Karpas-422 (cell line): ENCODE measurements around the gene CRY2. TPM values are rescaled to one million over a fixed set of nuclear protein-coding genes. Genes with fewer than 3 reads are reported as not detected.
A peak's percentile ranks its signal among the peaks of the same experiment; 100 is the strongest.

Source experiments
- DNase-seq: peaks from one replicate; pipeline ENCODE4 v3.0.0-alpha.2; 2015
- H2AFZ ChIP-seq: fragments of 200-600 bp; sonication (generic); 2 replicates; pipeline ENCODE4 v1.6.1; 2014; ENCODE audit warnings: antibody characterized with exemption, low read length, mixed read lengths
- H3K27ac ChIP-seq: fragments of 200-600 bp; sonication (generic); 2 replicates; pipeline ENCODE4 v1.5.1; 2014; ENCODE audit warnings: mild to moderate bottlenecking, low read length, moderate library complexity
- H3K27me3 ChIP-seq: fragments of 200-600 bp; sonication (generic); 2 replicates; pipeline ENCODE4 v1.6.1; 2014; ENCODE audit warnings: low read length, mixed read lengths
- H3K36me3 ChIP-seq: fragments of 200-600 bp; sonication (generic); 2 replicates; pipeline ENCODE4 v1.6.1; 2014; ENCODE audit warnings: low read length, mixed read lengths; ENCODE audit not compliant: insufficient read depth
- H3K4me1 ChIP-seq: fragments of 200-600 bp; sonication (generic); 2 replicates; pipeline ENCODE4 v1.6.1; 2014; ENCODE audit warnings: mild to moderate bottlenecking, low read length, mixed read lengths
- H3K4me2 ChIP-seq: fragments of 200-600 bp; sonication (generic); 2 replicates; pipeline ENCODE4 v1.6.1; 2014; ENCODE audit warnings: low read length, low read depth, mild to moderate bottlenecking; ENCODE audit not compliant: poor library complexity, severe bottlenecking
- H3K4me3 ChIP-seq: fragments of 200-600 bp; sonication (generic); 2 replicates; pipeline ENCODE4 v1.5.1; 2014; ENCODE audit warnings: mild to moderate bottlenecking, antibody characterized with exemption, low read length, mixed read lengths
- H3K79me2 ChIP-seq: fragments of 200-600 bp; sonication (generic); 2 replicates; pipeline ENCODE4 v1.6.1; 2014; ENCODE audit warnings: mild to moderate bottlenecking, low read length, mixed read lengths
- H3K9ac ChIP-seq: fragments of 200-600 bp; sonication (generic); 2 replicates; pipeline ENCODE4 v1.6.0; 2014; ENCODE audit warnings: low read length
- H3K9me2 ChIP-seq: fragments of 200-600 bp; sonication (generic), shearing (Covaris generic); replicated peaks from 2 replicates; pipeline ENCODE4 v1.6.0; 2014; ENCODE audit warnings: mild to moderate bottlenecking, low read length, moderate library complexity; ENCODE audit not compliant: insufficient read depth
- H3K9me3 ChIP-seq: fragments of 300-700, 200-600 bp; sonication (generic); 2 replicates; pipeline ENCODE4 v1.6.1; 2014; ENCODE audit warnings: low read length, mixed read lengths
- H4K20me1 ChIP-seq: fragments of 200-600 bp; sonication (generic); 2 replicates; pipeline ENCODE4 v1.6.1; 2014; ENCODE audit warnings: mild to moderate bottlenecking, antibody characterized with exemption, low read length, low read depth; ENCODE audit not compliant: insufficient read depth
- total RNA-seq: library from RNA; depleted of rRNA; stranded (reverse); fragments of >200 nt; shearing (Covaris generic); gene quantifications from 2 replicates; pipeline ENCODE4 v1.2.3, GENCODE V29; 2014; ENCODE audit warnings: low replicate concordance

The CRY2 gene
- total RNA-seq, 1 experiment from 2014 or later = 12.5 TPM

DNA sequence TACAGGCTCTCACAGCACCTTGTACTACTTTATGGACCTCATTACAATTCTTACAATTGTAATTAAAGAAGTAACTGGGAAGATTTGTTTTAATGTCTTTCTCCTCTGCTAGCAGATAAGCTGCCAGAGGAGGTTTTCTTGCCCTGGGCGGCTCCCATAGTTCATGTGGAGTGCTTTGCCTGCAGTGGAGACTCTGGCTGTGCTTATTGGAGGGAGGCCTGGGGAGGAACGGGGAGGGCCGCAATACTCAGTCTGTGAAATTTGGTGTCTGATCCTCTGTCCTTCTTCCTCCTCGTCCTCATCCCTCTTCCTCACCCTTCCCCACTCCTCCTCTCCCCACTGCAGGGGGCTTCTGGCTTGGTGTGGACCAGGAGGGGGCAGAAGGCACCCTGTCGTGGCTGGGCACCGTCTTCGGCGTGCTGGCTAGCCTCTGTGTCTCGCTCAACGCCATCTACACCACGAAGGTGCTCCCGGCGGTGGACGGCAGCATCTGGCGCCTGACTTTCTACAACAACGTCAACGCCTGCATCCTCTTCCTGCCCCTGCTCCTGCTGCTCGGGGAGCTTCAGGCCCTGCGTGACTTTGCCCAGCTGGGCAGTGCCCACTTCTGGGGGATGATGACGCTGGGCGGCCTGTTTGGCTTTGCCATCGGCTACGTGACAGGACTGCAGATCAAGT is 36.7 kb upstream of the CRY2 start:
- no peak overlapping the region for H2AFZ ChIP-seq
- no peak overlapping the region for H3K27ac ChIP-seq
- no peaks in the 10 kb centered on the region for H4K20me1 ChIP-seq
- no peaks in the 10 kb centered on the region for H3K36me3 ChIP-seq
- no peak overlapping the region for H3K9ac ChIP-seq
- no peak overlapping the region for H3K4me3 ChIP-seq
- H3K27me3 ChIP-seq = no peaks in the 10 kb centered on the region
- H3K79me2 ChIP-seq = peaks cover 23% of the 10 kb centered on the region
- H3K4me2 ChIP-seq = no peak overlapping the region
- H3K9me3 ChIP-seq = no peaks in the 10 kb centered on the region
- peaks cover 24% of the 10 kb centered on the region for H3K4me1 ChIP-seq
- H3K9me2 ChIP-seq = no peaks in the 10 kb centered on the region
- DNase-seq = no peak

DNA sequence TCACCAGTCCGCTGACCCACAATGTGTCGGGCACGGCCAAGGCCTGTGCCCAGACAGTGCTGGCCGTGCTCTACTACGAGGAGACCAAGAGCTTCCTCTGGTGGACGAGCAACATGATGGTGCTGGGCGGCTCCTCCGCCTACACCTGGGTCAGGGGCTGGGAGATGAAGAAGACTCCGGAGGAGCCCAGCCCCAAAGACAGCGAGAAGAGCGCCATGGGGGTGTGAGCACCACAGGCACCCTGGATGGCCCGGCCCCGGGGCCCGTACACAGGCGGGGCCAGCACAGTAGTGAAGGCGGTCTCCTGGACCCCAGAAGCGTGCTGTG is 36.2 kb upstream of the CRY2 start:
- Histone ChIP-seq H3K27me3 (no peaks in the 10 kb centered on the region), H3K36me3 (no peaks in the 10 kb centered on the region), H3K9ac (no peak overlapping the region), H3K4me3 (no peak overlapping the region), H3K9me2 (no peaks in the 10 kb centered on the region), H4K20me1 (no peaks in the 10 kb centered on the region), H3K4me2 (no peak overlapping the region), H3K79me2 (peaks cover 18% of the 10 kb centered on the region), H3K4me1 (peaks cover 19% of the 10 kb centered on the region), H3K27ac (no peak overlapping the region), H3K9me3 (no peaks in the 10 kb centered on the region), H2AFZ (no peak overlapping the region)
- DNase-seq = no peak

DNA sequence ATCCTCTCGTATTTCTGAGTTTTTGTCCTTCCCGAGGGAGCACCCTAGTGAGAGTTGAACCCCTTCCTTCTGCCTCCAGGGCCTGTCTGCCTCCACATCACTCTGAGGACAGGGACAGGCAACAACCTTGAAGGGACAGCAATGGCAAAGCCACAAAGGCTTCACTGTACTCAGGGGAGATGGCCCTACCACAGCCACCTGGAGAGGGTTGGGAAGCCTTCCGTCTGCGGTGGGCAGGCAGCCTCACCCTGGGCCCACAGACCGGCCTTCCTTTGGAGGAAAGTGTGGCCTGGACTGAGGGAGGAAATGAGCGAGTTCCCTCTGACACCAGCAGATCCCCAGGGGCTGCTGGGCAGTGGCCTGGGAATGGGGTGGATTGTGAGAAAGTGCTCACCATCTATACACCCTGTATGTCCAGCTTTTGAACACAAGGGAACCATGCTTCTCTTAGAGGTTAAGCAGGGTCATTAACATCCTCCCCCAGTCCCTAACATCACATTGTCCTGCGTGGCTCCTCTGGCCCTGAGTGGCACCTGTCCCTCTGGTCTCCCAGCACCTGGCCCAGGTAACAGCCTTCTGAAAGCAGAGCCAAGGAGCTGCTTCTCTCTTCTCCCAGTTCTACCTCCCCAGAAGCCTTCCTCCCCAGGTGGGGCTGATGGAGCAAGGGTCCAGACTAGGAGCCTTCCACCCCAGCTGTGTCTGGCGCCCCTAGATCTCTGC is 35.5 kb upstream of the CRY2 start:
- Histone ChIP-seq H2AFZ (no peak overlapping the region), H3K4me1 (peaks cover 16% of the 10 kb centered on the region), H4K20me1 (no peaks in the 10 kb centered on the region), H3K36me3 (no peaks in the 10 kb centered on the region), H3K9ac (no peak overlapping the region), H3K9me3 (no peaks in the 10 kb centered on the region), H3K9me2 (no peaks in the 10 kb centered on the region), H3K27ac (no peak overlapping the region), H3K27me3 (no peaks in the 10 kb centered on the region), H3K79me2 (peaks cover 11% of the 10 kb centered on the region), H3K4me3 (no peak overlapping the region), H3K4me2 (no peak overlapping the region)
- DNase-seq = no peak

- Histone ChIP-seq H3K9me3 (no peaks in the 10 kb centered on the region), H3K4me3 (no peak overlapping the region), H4K20me1 (no peaks in the 10 kb centered on the region), H3K9ac (no peak overlapping the region), H3K27ac (no peak overlapping the region), H2AFZ (no peak overlapping the region), H3K27me3 (no peaks in the 10 kb centered on the region), H3K4me2 (no peak overlapping the region), H3K79me2 (peaks cover under 1% of the 10 kb centered on the region), H3K4me1 (peaks cover 15% of the 10 kb centered on the region), H3K9me2 (no peaks in the 10 kb centered on the region), H3K36me3 (no peaks in the 10 kb centered on the region)
- no peak for DNase-seq
These were observed 34.4 kb upstream of the CRY2 start for GRCh38 chr11:45812581-45813548.

DNA sequence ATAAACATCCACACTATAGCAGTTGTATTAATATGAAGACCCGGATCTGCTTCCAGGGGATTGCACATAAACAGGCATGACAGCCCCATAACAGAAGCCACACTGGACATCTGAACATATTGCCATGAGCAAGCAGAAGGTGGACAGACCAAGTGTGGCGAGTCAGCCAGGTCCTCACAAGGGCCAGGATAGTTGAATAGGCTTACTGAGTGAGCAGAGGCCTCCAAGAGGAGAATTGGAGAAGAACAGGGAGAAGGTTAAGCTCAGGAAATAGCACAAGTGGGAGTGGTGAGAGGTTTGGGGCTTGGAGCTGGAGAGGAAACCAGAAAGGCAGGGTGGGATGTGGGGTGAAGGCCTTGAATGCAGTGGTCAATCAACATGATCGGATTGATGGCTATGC is 31.5 kb upstream of the CRY2 start:
- Histone ChIP-seq H3K9me3 (no peaks in the 10 kb centered on the region), H3K27me3 (no peaks in the 10 kb centered on the region), H3K4me3 (no peak overlapping the region), H4K20me1 (no peaks in the 10 kb centered on the region), H3K4me1 (peaks cover 28% of the 10 kb centered on the region), H3K79me2 (no peaks in the 10 kb centered on the region), H3K9ac (no peak overlapping the region), H3K4me2 (no peak overlapping the region), H3K27ac (no peak overlapping the region), H2AFZ (no peak overlapping the region), H3K9me2 (no peaks in the 10 kb centered on the region), H3K36me3 (no peaks in the 10 kb centered on the region)
- no peak for DNase-seq

GRCh38 chr11:45816614-45817013 is 30.7 kb upstream of the CRY2 start:
- Histone ChIP-seq H3K36me3 (no peaks in the 10 kb centered on the region), H3K4me1 (peaks cover 28% of the 10 kb centered on the region), H3K9me2 (no peaks in the 10 kb centered on the region), H4K20me1 (no peaks in the 10 kb centered on the region), H3K9me3 (no peaks in the 10 kb centered on the region), H3K9ac (no peak overlapping the region), H3K27ac (no peak overlapping the region), H3K4me3 (no peak overlapping the region), H3K4me2 (no peak overlapping the region), H2AFZ (no peak overlapping the region), H3K27me3 (no peaks in the 10 kb centered on the region), H3K79me2 (no peaks in the 10 kb centered on the region)
- no peak for DNase-seq

- no peaks in the 10 kb centered on the region for H3K79me2 ChIP-seq
- no peak overlapping the region for H3K9ac ChIP-seq
- H4K20me1 ChIP-seq = no peaks in the 10 kb centered on the region
- H3K4me2 ChIP-seq = no peak overlapping the region
- H3K27me3 ChIP-seq = no peaks in the 10 kb centered on the region
- H3K9me3 ChIP-seq = no peaks in the 10 kb centered on the region
- H3K4me3 ChIP-seq = no peak overlapping the region
- peaks cover 28% of the 10 kb centered on the region for H3K4me1 ChIP-seq
- peak; percentile 70 for DNase-seq
- no peak overlapping the region for H2AFZ ChIP-seq
- H3K27ac ChIP-seq = no peak overlapping the region
- no peaks in the 10 kb centered on the region for H3K36me3 ChIP-seq
- no peaks in the 10 kb centered on the region for H3K9me2 ChIP-seq
These were observed 30.1 kb upstream of the CRY2 start for GRCh38 chr11:45817191-45817590.
